IPS-20b (cell line): ENCODE measurements around the gene GINS3.
"Not testable (repeated sequence)": the region's sequence is repeated elsewhere in the genome, so short reads cannot be mapped to it uniquely, and the experiment has no call there.

ENCODE experiments used
- H3K27ac ChIP-seq: one replicate; pipeline ENCODE4 v1.5.1; 2013; ENCODE audit warnings: low read length
- H3K27me3 ChIP-seq: 2 replicates; pipeline ENCODE4 v1.6.1; 2013; ENCODE audit warnings: mild to moderate bottlenecking, low read length, inconsistent platforms; ENCODE audit not compliant: insufficient read depth
- H3K36me3 ChIP-seq: 2 replicates; pipeline ENCODE4 v1.6.1; 2013; ENCODE audit warnings: low read depth, mild to moderate bottlenecking, inconsistent platforms, low read length, moderate library complexity; ENCODE audit not compliant: insufficient read depth
- H3K4me1 ChIP-seq: 2 replicates; pipeline ENCODE4 v1.6.1; 2013; ENCODE audit warnings: mild to moderate bottlenecking, control low read depth, inconsistent platforms, low read length, moderate library complexity; ENCODE audit not compliant: insufficient read depth
- H3K4me3 ChIP-seq: 2 replicates; pipeline ENCODE4 v1.5.1; 2013; ENCODE audit warnings: mild to moderate bottlenecking, low read length, inconsistent platforms
- H3K9ac ChIP-seq: 2 replicates; pipeline ENCODE4 v1.6.1; 2013; ENCODE audit warnings: low read depth, mild to moderate bottlenecking, inconsistent platforms, low read length, moderate library complexity
- H3K9me3 ChIP-seq: 2 replicates; pipeline ENCODE4 v1.6.1; 2013; ENCODE audit warnings: mild to moderate bottlenecking, low read depth, low read length, inconsistent platforms; ENCODE audit not compliant: insufficient read depth

Gene GINS3

DNA sequence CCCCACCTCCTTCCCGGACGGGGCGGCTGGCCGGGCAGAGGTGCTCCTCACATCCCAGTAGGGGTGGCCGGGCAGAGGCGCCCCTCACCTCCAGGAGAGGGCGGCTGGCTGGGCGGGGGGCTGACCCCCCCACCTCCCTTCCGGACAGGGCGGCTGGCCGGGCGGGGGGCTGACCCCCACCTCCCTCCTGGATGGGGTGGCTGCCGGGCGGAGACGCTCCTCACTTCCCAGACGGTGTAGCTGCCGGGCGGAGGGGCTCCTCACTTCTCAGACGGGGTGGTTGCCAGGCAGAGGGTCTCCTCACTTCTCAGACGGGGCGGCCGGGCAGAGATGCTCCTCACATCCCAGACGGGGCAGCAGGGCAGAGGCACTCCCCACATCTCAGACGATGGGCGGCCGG is 4.6 kb downstream of the GINS3 start:
- H3K36me3 ChIP-seq, H3K9ac ChIP-seq, H3K4me3 ChIP-seq, H3K27me3 ChIP-seq, H3K4me1 ChIP-seq, H3K9me3 ChIP-seq, H3K27ac ChIP-seq: not testable (repeated sequence)

DNA sequence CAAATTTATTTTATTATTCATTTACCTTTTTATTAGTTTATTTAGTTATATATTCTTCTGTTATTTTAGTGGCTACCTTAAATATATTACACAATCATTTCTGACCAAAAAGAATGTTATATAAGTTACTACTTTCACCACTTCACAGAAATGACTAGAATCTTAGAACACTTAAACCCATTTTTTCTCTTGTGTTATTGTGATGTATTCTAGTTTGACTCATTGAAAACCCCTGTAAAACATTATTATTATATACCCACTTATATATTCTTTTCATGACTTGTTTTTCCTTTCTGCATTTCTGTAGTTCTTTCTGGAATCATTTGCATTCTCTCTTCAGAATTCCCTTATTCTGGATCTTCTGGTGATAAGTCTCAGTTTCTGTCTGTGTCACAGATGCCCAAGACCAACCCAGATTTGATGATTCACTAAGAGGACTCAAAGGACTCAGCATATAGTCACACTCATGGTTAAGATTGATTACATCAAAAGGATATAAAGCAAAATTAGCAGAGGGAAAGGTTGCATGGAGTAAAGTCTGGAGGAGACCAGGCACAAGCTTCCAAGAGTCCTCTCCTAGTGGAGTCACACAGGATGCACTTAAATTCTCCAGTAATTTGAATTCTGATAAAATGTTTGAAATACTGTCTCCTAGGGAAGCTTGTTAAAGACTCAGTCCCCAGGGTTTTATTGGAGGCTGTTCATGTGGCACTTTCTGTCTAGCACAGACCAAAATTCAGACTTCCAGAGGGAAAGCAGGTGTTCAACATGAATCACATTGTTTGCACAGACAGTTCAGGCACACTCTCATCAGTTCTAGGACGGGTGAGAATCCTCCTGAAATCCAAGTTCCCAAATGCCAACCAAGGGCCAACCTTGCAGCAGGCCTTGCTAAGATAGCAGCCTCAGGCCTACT is 7.7 kb downstream of the GINS3 start:
- Histone ChIP-seq H3K4me1 (no peaks in the 10 kb centered on the region), H3K27ac (no peak overlapping the region), H3K9me3 (no peaks in the 10 kb centered on the region), H3K9ac (no peak overlapping the region), H3K4me3 (no peak overlapping the region), H3K36me3 (peaks cover 17% of the 10 kb centered on the region), H3K27me3 (no peaks in the 10 kb centered on the region)

DNA sequence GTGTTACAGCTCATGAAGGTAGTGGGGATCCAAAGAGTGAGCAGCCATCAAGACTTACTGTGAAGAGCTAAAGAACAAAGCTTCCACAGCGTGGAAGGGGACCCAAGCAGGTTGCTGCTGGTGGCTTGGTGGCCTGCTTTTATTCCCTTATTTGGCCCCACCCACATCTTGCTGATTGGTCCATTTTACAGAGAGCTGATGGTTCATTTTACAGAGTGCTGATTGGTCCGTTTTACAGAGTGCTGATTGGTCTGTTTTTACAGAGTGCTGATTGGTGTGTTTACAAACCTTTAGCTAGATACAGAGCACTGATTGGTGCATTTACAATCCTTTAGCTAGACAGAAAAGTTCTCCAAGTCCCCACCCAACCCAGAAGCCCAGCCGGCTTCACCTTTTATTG is 9.0 kb downstream of the GINS3 start:
- H3K9ac ChIP-seq, H3K27ac ChIP-seq, H3K4me3 ChIP-seq, H3K4me1 ChIP-seq, H3K9me3 ChIP-seq, H3K27me3 ChIP-seq: not testable (repeated sequence)
- peaks cover 22% of the 10 kb centered on the region for H3K36me3 ChIP-seq

DNA sequence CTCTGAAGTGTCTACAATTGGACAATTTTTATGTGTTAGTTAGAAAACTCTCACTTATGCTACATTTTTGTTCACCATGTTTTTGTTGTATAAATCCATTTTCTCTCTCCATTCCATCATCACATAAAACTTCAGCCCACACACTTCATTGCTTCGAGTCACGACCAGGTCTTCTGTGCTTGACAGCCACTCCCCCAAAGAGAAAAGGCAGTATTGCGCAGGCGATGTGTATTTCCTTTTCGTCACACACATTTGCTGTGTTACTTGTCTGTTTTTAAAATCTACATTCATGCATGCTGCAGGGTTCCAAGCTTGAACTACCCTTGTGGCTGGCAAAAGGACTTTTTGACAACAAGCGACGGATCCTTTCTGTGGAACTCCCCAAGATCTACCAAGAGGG is 10.5 kb downstream of the GINS3 start:
- no peak overlapping the region for H3K27ac ChIP-seq
- H3K27me3 ChIP-seq = no peaks in the 10 kb centered on the region
- H3K4me3 ChIP-seq = no peak overlapping the region
- H3K9ac ChIP-seq = no peak overlapping the region
- peaks cover 22% of the 10 kb centered on the region for H3K36me3 ChIP-seq
- H3K4me1 ChIP-seq = no peaks in the 10 kb centered on the region
- H3K9me3 ChIP-seq = no peaks in the 10 kb centered on the region

DNA sequence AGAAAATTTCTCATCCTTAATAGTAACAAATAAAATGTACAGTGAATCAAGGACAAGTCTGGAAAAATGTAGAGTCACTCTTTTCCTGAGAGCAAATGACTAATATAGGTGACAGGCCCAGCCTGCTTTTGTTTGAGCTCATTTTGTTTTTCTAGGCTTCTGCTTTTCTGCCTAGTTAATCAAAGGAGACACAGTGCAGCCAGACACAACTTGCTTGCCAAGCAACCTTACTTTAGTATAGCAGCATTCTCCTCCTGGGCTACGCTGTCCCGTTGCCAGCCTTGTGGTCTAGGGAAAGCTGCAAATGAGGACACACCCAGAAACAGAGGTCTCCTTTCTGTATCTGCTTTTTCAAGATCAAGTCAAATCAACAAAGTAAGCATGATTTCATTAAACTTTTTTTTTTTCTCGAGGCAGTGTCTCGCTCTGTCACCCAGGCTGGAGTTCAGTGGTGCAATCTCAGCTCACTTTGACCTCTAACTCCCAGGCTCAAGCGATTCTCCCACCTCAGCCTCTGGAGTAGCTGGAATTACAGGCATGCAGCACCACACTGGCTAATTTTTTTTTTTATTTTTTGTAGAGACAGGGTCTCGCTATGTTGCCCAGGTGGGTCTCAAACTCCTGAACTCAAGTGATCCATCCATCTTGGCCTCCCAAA is 17.2 kb downstream of the GINS3 start:
- no peaks in the 10 kb centered on the region for H3K4me1 ChIP-seq
- no peaks in the 10 kb centered on the region for H3K9me3 ChIP-seq
- H3K9ac ChIP-seq = no peak overlapping the region

DNA sequence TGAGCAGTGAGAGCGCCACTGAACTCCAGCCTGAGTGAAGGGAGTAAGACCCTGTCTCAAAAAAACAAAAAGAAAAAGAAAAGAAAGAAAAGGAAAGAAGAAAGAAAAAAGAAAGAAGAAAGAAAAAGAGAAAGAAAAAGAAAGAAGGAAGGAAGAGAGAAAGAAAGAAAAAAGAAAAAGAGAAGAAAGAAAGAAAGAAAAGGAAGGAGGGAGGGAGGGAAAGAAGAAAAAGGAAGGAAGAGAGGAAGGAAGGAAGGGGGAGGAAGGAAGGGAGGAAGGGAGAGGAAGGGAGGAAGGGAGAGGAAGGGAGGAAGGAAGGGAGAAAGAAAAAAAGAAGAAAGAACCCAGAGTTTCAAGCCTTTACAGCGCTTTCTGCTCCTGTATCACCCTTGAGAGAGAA is 19.1 kb downstream of the GINS3 start:
- no peak overlapping the region for H3K27ac ChIP-seq

More for the DNA sequence above, 17.2 kb downstream of the GINS3 start:
- Histone ChIP-seq H3K4me3 (no peak overlapping the region), H3K27me3 (no peaks in the 10 kb centered on the region), H3K27ac (no peak overlapping the region), H3K36me3 (peaks cover 9% of the 10 kb centered on the region; the same call in 1 of the 2 replicates)

DNA sequence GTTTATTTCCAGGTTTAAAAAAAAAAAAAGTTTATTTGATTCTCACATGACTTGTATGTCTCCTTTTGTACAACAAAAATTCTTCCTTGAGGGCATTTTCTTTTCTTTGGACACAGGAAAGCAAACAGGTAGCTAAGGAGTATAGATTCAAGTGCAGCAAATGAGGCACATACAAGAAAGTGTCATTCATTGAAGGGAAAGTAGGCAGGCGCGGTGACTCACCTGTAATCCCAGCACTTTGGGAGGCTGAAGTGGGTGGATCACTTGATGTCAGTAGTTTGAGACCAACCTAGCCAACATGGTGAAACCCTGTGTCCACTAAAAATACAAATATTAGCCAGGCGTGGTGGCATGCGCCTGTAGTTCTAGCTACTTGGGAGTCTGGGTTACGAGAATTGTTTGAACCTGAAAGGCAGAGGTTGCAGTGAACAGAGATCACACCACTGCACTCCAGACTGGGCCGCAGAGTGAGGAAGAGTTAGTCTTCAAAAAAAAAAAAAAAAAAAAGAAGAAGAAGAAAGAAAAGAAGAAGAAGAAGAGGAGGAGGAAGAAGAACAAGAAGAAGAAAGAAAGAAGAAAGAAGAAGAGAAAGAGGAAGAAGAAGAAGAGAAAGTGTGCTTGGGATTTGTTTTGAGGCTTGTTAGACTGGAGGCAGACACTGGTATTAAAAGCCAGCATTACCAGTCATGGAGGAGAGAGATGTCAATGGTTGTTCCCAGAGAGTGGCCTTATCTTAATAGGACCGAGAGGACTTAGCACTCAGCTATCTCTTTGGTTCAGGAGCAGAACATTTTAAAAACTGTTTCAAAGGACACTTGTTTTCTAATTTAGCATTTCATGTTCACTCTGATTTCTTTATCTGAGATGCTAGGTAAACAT is 19.7 kb downstream of the GINS3 start:
- no peaks in the 10 kb centered on the region for H3K36me3 ChIP-seq
- no peak overlapping the region for H3K9ac ChIP-seq
- no peak overlapping the region for H3K27ac ChIP-seq
- no peaks in the 10 kb centered on the region for H3K4me1 ChIP-seq
- no peak overlapping the region for H3K4me3 ChIP-seq
- H3K9me3 ChIP-seq = no peaks in the 10 kb centered on the region
- H3K27me3 ChIP-seq = no peaks in the 10 kb centered on the region

More for the DNA sequence above, 19.1 kb downstream of the GINS3 start:
- Histone ChIP-seq H3K4me1 (no peaks in the 10 kb centered on the region), H3K9ac (no peak overlapping the region), H3K36me3 (no peaks in the 10 kb centered on the region), H3K27me3 (no peaks in the 10 kb centered on the region), H3K4me3 (no peak overlapping the region), H3K9me3 (no peaks in the 10 kb centered on the region)

DNA sequence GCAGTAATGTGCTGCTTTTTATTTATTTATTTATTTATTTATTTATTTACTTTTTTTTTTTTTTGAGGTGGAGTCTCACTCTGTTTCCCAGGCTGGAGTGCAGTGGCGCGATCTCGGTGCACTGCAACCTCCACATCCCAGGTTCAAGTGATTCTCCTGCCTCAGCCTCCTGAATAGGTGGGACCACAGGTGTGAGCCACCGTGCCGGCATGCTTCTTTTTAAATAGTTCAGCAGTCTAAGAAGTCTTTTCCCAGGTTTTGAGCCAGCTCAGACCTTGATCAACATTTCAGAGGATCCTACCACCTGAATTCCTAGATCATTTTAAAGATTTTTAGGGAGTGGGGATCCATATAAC is 20.3 kb downstream of the GINS3 start:
- not testable (repeated sequence) for H3K9ac ChIP-seq, H3K27ac ChIP-seq, H3K4me3 ChIP-seq, H3K27me3 ChIP-seq, H3K9me3 ChIP-seq, H3K4me1 ChIP-seq, H3K36me3 ChIP-seq

DNA sequence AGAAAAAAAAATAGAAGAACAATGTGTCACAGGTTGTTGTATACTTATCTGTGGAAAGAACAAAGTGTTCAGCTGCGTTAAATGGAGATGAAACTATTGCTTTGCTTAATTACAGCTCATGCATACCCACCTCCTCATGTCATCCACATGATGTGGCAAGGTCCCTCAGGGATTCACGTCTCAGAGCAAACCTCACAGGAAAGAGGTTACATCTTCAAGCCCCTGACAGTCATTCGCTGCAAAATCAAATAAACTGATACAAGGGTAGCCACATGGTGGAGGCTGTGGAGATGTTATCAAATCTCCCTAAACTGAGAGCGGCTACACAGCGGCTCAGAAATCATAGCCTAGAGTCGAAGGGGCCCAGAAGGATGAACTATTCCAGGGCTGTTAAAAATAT is 21.1 kb downstream of the GINS3 start:
- H3K27ac ChIP-seq = no peak overlapping the region
- no peaks in the 10 kb centered on the region for H3K27me3 ChIP-seq
- H3K4me1 ChIP-seq = no peaks in the 10 kb centered on the region
- H3K4me3 ChIP-seq = no peak overlapping the region
- no peaks in the 10 kb centered on the region for H3K9me3 ChIP-seq
- no peak overlapping the region for H3K9ac ChIP-seq
- H3K36me3 ChIP-seq = no peaks in the 10 kb centered on the region

DNA sequence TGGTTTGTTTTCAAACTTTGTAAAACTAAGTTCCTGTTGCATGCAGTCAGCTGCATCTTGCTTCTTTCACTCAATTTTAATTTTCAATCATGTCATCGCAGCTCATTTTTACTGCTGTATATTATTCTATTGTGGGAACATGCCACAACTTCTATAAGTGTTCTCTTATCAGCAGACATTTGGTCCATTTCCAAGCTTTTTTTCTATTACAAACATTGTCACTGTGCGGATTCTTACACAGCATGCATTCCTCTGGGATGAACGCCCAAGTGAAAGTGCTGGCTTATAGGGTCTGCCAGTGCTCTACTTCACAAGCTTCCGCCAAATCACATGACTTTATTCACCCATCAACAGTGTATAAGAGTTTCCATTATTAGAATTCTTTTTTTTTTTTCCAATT is 22.7 kb downstream of the GINS3 start:
- Histone ChIP-seq H3K27ac (no peak overlapping the region), H3K4me3 (no peak overlapping the region), H3K9me3 (no peaks in the 10 kb centered on the region), H3K36me3 (no peaks in the 10 kb centered on the region), H3K27me3 (no peaks in the 10 kb centered on the region), H3K4me1 (peaks cover 7% of the 10 kb centered on the region; the same call in 1 of the 2 replicates), H3K9ac (no peak overlapping the region)

DNA sequence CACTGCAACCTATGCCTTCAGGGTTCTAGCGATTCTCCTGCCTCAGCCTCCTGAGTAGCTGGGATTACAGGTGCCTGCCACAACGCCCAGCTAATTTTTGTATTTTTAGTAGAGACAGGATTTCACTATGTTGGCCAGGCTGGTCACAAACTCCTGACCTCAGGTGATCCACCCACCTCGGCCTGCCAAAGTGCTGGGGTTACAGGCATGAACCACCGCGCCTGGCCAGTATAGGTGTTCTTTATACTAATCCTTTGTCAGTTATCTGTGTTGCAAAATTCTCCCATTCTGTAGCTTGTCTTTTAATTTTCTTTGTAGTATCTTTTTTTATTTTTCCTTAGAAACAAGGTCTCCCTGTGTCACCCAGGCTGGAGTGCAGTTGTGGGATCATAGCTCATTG is 23.7 kb downstream of the GINS3 start:
- H3K4me3 ChIP-seq, H3K4me1 ChIP-seq, H3K27me3 ChIP-seq, H3K36me3 ChIP-seq, H3K9ac ChIP-seq, H3K27ac ChIP-seq, H3K9me3 ChIP-seq: not testable (repeated sequence)
